GM23338 (cell line): ENCODE results near the gene ZNF689. TPM values are rescaled to one million over a fixed set of nuclear protein-coding genes. Genes with fewer than 3 reads are reported as not detected.

Experiments
- ATAC-seq: fragments of 200-7000 bp; cut with Tn5 transposase; 3 replicates; pipeline ENCODE4 v1.9.1; 2020
- DNase-seq: peaks from one replicate; pipeline ENCODE4 v3.0.0-alpha.2; 2015; ENCODE audit warnings: low spot score
- H2AFZ ChIP-seq: fragments of 200-600 bp; sonication (generic); 2 replicates; pipeline ENCODE4 v1.8.0; 2016; ENCODE audit warnings: antibody characterized with exemption, mild to moderate bottlenecking, moderate library complexity
- H3F3A ChIP-seq: fragments of 200-600 bp; sonication (generic); replicated peaks from 2 replicates; pipeline ENCODE4 v1.8.0; 2017; ENCODE audit warnings: antibody characterized with exemption, mixed run types, low read depth
- H3K27ac ChIP-seq: fragments of 200-600 bp; sonication (generic); 2 replicates; pipeline ENCODE4 v1.6.1; 2016; ENCODE audit warnings: low read depth
- H3K27me3 ChIP-seq: fragments of 200-600 bp; sonication (generic); 2 replicates; pipeline ENCODE4 v1.8.0; 2016; ENCODE audit warnings: mild to moderate bottlenecking, mixed run types, moderate library complexity; ENCODE audit not compliant: insufficient read depth
- H3K36me3 ChIP-seq: fragments of 200-600 bp; sonication (generic); 2 replicates; pipeline ENCODE4 v1.8.0; 2016; ENCODE audit warnings: mild to moderate bottlenecking; ENCODE audit not compliant: insufficient read depth
- H3K4me1 ChIP-seq: fragments of 200-600 bp; sonication (generic); 2 replicates; pipeline ENCODE4 v1.8.0; 2016; ENCODE audit warnings: mild to moderate bottlenecking, moderate library complexity; ENCODE audit not compliant: insufficient read depth
- H3K4me2 ChIP-seq: fragments of 200-600 bp; sonication (generic); 2 replicates; pipeline ENCODE4 v1.7.1; 2017; ENCODE audit warnings: mixed run types
- H3K4me3 ChIP-seq: fragments of 200-600 bp; sonication (generic); 2 replicates; pipeline ENCODE4 v1.6.1; 2016; ENCODE audit warnings: mixed run types
- H3K79me2 ChIP-seq: fragments of 200-600 bp; sonication (generic); replicated peaks from 2 replicates; pipeline ENCODE4 v1.8.0; 2017; ENCODE audit warnings: mild to moderate bottlenecking; ENCODE audit not compliant: insufficient read depth
- H3K9me2 ChIP-seq: fragments of 200-600 bp; sonication (generic); 2 replicates; pipeline ENCODE4 v1.8.0; 2017; ENCODE audit not compliant: insufficient read depth
- H4K20me1 ChIP-seq: fragments of 200-600 bp; sonication (generic); replicated peaks from 2 replicates; pipeline ENCODE4 v1.8.0; 2017; ENCODE audit warnings: mild to moderate bottlenecking; ENCODE audit not compliant: insufficient read depth
- H3K27ac Mint-ChIP-seq: 2 replicates; pipeline ENCODE4 v1.8.0; 2020; ENCODE audit warnings: inconsistent platforms, mild to moderate bottlenecking, moderate library complexity, mixed read lengths
- H3K27me3 Mint-ChIP-seq: 3 replicates; pipeline ENCODE4 v1.8.0; 2022; ENCODE audit warnings: low read depth, mild to moderate bottlenecking, moderate library complexity, mixed read lengths, inconsistent platforms; ENCODE audit not compliant: insufficient read depth, poor library complexity
- H3K36me3 Mint-ChIP-seq: 3 replicates; pipeline ENCODE4 v1.8.0; 2021; ENCODE audit warnings: low read depth, mild to moderate bottlenecking, inconsistent platforms, moderate library complexity, mixed read lengths
- H3K4me1 Mint-ChIP-seq: 3 replicates; pipeline ENCODE4 v1.8.0; 2020; ENCODE audit warnings: mild to moderate bottlenecking, inconsistent platforms, mixed read lengths
- H3K4me3 Mint-ChIP-seq: 3 replicates; pipeline ENCODE4 v1.8.0; 2021; ENCODE audit warnings: moderate library complexity, mild to moderate bottlenecking, inconsistent platforms, mixed read lengths
- H3K9me3 Mint-ChIP-seq: 3 replicates; pipeline ENCODE4 v1.8.0; 2020; ENCODE audit warnings: moderate library complexity, mild to moderate bottlenecking, inconsistent platforms, mixed read lengths
- CREB1 ChIP-seq: fragments of 250-450 bp; sonication (Bioruptor Pico); IDR thresholded peaks from 2 replicates; pipeline ENCODE4 v1.5.0; 2020; ENCODE audit warnings: low read depth, mild to moderate bottlenecking, moderate library complexity
- CTCF ChIP-seq, 2 experiments: fragments of 200-600 bp in 1 of 2; sonication (generic) in 1 of 2; conservative IDR thresholded peaks; 2 replicates each; pipeline versions ENCODE4 v1.5.1 to v1.6.1; 2016 to 2017; ENCODE audit warnings: antibody characterized with exemption in 2 of 2, low read depth in 2 of 2, mild to moderate bottlenecking in 2 of 2, moderate library complexity in 1 of 2
- ETS1 ChIP-seq: IDR thresholded peaks from 2 replicates; pipeline ENCODE4 v1.6.1; 2016; ENCODE audit warnings: antibody characterized with exemption
- EZH2 ChIP-seq: fragments of 200-600 bp; sonication (generic); IDR thresholded peaks from one replicate; pipeline ENCODE4 v1.8.0; 2017; ENCODE audit warnings: antibody characterized with exemption, mild to moderate bottlenecking, low read depth; ENCODE audit not compliant: unreplicated experiment
- EZH2phosphoT487 ChIP-seq: fragments of 200-600 bp; sonication (generic); IDR thresholded peaks from one replicate; pipeline ENCODE4 v1.8.1; 2018; ENCODE audit warnings: antibody characterized with exemption; ENCODE audit not compliant: unreplicated experiment
- JUNB ChIP-seq: IDR thresholded peaks from one replicate; pipeline ENCODE4 v1.6.1; 2016; ENCODE audit warnings: antibody characterized with exemption; ENCODE audit not compliant: unreplicated experiment
- NANOG ChIP-seq: IDR thresholded peaks from 2 replicates; pipeline ENCODE4 v1.6.1; 2016; ENCODE audit warnings: antibody characterized with exemption, borderline replicate concordance
- POLR2AphosphoS5 ChIP-seq: IDR thresholded peaks from 2 replicates; pipeline ENCODE4 v1.6.1; 2016; ENCODE audit warnings: antibody characterized with exemption, low read depth
- REST ChIP-seq: IDR thresholded peaks from one replicate; pipeline ENCODE4 v1.6.1; 2018; ENCODE audit warnings: antibody characterized with exemption; ENCODE audit not compliant: unreplicated experiment
- STAT1 ChIP-seq: IDR thresholded peaks from one replicate; pipeline ENCODE4 v1.6.1; 2016; ENCODE audit warnings: antibody characterized with exemption; ENCODE audit not compliant: unreplicated experiment
- ZNF114 ChIP-seq: fragments of 250-450 bp; sonication (Bioruptor Pico); IDR thresholded peaks from 2 replicates; pipeline ENCODE4 v1.5.0; 2020; ENCODE audit warnings: mild to moderate bottlenecking, moderate library complexity
- ZNF331 ChIP-seq: fragments of 250-450 bp; sonication (Bioruptor Pico); IDR thresholded peaks from 2 replicates; pipeline ENCODE4 v1.5.0; 2020; ENCODE audit warnings: low read depth, mild to moderate bottlenecking, moderate library complexity
- ZNF462 ChIP-seq: fragments of 250-450 bp; sonication (Bioruptor Pico); IDR thresholded peaks from 2 replicates; pipeline ENCODE4 v1.5.0; 2020; ENCODE audit warnings: mild to moderate bottlenecking, moderate library complexity
- polyA plus RNA-seq: library from polyadenylated mRNA; unstranded; fragments of >200 nt; fragmentation: Nextera tagmentation; extraction: Ambion mirVana; gene quantifications from 2 replicates; pipeline ENCODE4 v1.2.1, GENCODE V29; 2016
- total RNA-seq: library from RNA; depleted of rRNA; stranded (reverse); fragments of >200 nt; shearing (Covaris generic); gene quantifications from 2 replicates; pipeline ENCODE4 v1.2.3, GENCODE V29; 2014

ZNF689 gene
- total and polyA plus RNA-seq, 2 experiments from 2014 or later: 5.3 to 16.7 TPM

GRCh38 chr16:30559690-30560089 lies 50.5 kb downstream of the ZNF689 start:
- no peaks in the 10 kb centered on the region; the same call in 2 of the 3 replicates for H3K9me3 Mint-ChIP-seq
- DNase-seq: no peak
- Histone ChIP-seq H3F3A (0 out of 2 replicates have a peak, but pooled peaks cover 17% of the 10 kb centered on the region), H3K27ac (no peak overlapping the region), H3K4me2 (no peak overlapping the region), H3K36me3 (no peaks in the 10 kb centered on the region; the same call in 1 of the 2 replicates), H3K9me2 (0 out of 2 replicates have a peak, but pooled peaks cover 3% of the 10 kb centered on the region), H3K4me1 (peaks cover 21% of the 10 kb centered on the region), H4K20me1 (no peaks in the 10 kb centered on the region), H3K4me3 (no peak overlapping the region), H3K27me3 (no peaks in the 10 kb centered on the region), H3K79me2 (no peaks in the 10 kb centered on the region; the same call in 1 of the 2 replicates), H2AFZ (peak overlapping the region; percentile 32; the same call in 1 of the 2 replicates)
- peaks cover 28% of the 10 kb centered on the region for H3K27me3 Mint-ChIP-seq
- TF ChIP-seq JUNB (no peak), EZH2phosphoT487 (no peak), CREB1 (no peak), ZNF114 (CRISPR knock-in tag) (no peak), EZH2 (no peak), REST (no peak), ETS1 (no peak), ZNF462 (no peak), STAT1 (no peak), NANOG (no peak), POLR2AphosphoS5 (no peak), ZNF331 (no peak), CTCF (conservative IDR thresholded peaks at IDR 0.05; ENCODE audit: low read depth in 2 of 2) (no peak)
- H3K36me3 Mint-ChIP-seq: peaks cover 6% of the 10 kb centered on the region
- peaks cover 22% of the 10 kb centered on the region for H3K4me1 Mint-ChIP-seq
- no peak for ATAC-seq
- no peak overlapping the region for H3K27ac Mint-ChIP-seq
- peak overlapping the region; percentile 37; the same call in 1 of the 3 replicates for H3K4me3 Mint-ChIP-seq
